Adrenal gland (tissue), 5 donors: Measurements from ENCODE around the gene C9orf50.

Source experiments
- POLR2A ChIP-seq, 2 donors: fragments of 450-650 bp; IDR thresholded peaks; one replicate each; pipeline ENCODE4 v1.6.1; 2017; ENCODE audit warnings: antibody characterized with exemption in 2 of 2, mild to moderate bottlenecking in 2 of 2, moderate library complexity in 1 of 2
- TF ChIP-seq, protein P1 (sequence below), 6 experiments: fragments of 450-650 bp in 4 of 6; fragments of 200-600 bp in 2 of 6; sonication (generic) in 1 of 6; IDR thresholded peaks; 1 replicate in 5 of 6; 2 replicates in 1 of 6; pipeline versions ENCODE4 v1.5.1 to v1.8.0; 2016 to 2021; ENCODE audit warnings: antibody characterized with exemption in 6 of 6, mild to moderate bottlenecking in 2 of 6, moderate library complexity in 1 of 6
- donor health status: DM: no; HTN: no; CAD: no.

DNA sequence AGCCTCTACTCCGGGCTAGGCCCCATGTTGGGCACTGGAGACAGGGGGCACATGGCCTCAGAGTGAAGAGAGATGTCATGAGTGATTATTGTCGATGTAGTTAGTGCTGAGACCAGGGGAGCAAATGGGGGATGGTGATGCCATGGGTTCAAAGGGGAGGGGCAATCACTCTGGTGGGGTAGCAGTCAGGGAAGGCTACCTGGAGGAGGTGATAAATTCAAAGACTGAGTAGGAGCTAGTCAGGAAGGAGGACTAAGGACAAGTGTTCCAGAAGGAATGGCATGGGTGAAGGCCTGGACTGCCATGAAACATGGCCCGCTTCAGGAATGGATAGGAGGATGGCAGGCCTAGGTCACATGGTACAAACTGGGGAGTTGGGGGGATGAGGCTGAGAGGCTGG, 41.6 kb downstream of the C9orf50 start:
- no peak for TF ChIP-seq POLR2A (IDR thresholded peaks at IDR 0.05)
- TF ChIP-seq, protein P1, sequence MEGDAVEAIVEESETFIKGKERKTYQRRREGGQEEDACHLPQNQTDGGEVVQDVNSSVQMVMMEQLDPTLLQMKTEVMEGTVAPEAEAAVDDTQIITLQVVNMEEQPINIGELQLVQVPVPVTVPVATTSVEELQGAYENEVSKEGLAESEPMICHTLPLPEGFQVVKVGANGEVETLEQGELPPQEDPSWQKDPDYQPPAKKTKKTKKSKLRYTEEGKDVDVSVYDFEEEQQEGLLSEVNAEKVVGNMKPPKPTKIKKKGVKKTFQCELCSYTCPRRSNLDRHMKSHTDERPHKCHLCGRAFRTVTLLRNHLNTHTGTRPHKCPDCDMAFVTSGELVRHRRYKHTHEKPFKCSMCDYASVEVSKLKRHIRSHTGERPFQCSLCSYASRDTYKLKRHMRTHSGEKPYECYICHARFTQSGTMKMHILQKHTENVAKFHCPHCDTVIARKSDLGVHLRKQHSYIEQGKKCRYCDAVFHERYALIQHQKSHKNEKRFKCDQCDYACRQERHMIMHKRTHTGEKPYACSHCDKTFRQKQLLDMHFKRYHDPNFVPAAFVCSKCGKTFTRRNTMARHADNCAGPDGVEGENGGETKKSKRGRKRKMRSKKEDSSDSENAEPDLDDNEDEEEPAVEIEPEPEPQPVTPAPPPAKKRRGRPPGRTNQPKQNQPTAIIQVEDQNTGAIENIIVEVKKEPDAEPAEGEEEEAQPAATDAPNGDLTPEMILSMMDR (IDR thresholded peaks at IDR 0.05): no peak
